AG09319 (cell line): Measurements from ENCODE around the gene APH1B.

Experiments
- DNase-seq: peaks from one replicate; pipeline ENCODE4 v3.0.0-alpha.2; 2010; ENCODE audit warnings: low read depth; ENCODE audit errors: extremely low read depth
- TF ChIP-seq, protein P1 (sequence below): IDR thresholded peaks from 2 replicates; pipeline ENCODE4 v1.5.1; 2011; ENCODE audit warnings: low read depth, mild to moderate bottlenecking, inconsistent platforms, low read length, moderate library complexity

APH1B gene

GRCh38 chr15:63243776-63244175 lies 33.6 kb upstream of the APH1B start:
- no peak for DNase-seq
- TF ChIP-seq, protein P1, sequence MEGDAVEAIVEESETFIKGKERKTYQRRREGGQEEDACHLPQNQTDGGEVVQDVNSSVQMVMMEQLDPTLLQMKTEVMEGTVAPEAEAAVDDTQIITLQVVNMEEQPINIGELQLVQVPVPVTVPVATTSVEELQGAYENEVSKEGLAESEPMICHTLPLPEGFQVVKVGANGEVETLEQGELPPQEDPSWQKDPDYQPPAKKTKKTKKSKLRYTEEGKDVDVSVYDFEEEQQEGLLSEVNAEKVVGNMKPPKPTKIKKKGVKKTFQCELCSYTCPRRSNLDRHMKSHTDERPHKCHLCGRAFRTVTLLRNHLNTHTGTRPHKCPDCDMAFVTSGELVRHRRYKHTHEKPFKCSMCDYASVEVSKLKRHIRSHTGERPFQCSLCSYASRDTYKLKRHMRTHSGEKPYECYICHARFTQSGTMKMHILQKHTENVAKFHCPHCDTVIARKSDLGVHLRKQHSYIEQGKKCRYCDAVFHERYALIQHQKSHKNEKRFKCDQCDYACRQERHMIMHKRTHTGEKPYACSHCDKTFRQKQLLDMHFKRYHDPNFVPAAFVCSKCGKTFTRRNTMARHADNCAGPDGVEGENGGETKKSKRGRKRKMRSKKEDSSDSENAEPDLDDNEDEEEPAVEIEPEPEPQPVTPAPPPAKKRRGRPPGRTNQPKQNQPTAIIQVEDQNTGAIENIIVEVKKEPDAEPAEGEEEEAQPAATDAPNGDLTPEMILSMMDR: no peak

DNA sequence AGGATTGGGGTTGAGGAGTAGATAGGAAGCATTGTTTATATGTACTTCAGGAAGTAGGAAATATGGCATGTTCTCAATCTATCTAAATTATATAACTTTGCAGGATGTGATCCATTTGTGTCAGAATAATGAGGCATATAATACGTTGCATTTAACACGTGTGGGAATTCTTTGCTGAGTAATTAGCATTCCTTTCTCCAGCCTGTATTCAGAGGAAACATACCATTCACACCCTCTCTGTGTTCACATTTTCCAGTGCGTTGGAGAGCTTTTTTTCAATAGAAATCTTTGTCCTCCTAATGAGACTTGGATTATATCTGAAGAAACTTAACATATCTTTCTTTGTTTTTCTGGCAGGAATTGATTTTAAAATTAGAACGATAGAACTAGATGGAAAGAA lies 33.0 kb upstream of the APH1B start:
- TF ChIP-seq, protein P1: no peak
- DNase-seq: no peak

GRCh38 chr15:63244976-63245645 lies 32.3 kb upstream of the APH1B start:
- TF ChIP-seq, protein P1: no peak
- DNase-seq: no peak

DNA sequence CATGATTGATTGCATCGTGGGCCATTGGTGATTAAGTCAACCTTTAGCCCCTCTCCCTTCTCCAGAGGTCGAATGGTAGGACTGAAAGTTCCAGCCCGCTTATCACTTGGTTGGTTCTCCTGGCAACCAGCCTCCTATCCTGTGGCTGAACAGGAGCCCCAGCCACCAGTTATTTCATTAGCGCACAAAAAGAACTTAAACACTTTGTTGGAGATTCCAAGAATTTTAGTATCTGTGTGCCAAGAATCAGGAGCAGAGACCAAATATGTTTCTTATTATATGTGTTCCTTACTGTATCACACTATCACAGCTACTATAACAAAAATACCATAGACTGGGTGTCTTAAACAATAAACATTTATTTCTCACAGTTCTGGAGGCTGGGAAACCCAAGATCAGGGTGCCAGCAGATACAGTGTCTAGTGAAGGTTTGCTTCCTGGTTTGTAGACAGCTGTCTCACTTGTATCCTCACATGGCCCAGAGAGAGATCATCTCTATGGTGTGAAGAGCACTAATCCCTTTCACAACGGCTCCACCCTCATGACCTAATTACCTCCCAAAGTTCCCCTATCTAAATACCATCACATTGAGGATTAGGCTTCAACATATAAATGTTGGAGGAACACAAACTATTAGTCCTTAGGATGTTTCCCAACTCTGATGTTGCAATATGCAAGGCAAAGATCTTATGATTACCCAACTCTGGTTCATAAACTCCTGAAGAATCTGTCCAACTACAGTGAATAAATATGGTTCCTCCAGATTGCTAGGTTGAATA lies 30.5 kb upstream of the APH1B start:
- peak; percentile 73 for DNase-seq
- TF ChIP-seq, protein P1: no peak

DNA sequence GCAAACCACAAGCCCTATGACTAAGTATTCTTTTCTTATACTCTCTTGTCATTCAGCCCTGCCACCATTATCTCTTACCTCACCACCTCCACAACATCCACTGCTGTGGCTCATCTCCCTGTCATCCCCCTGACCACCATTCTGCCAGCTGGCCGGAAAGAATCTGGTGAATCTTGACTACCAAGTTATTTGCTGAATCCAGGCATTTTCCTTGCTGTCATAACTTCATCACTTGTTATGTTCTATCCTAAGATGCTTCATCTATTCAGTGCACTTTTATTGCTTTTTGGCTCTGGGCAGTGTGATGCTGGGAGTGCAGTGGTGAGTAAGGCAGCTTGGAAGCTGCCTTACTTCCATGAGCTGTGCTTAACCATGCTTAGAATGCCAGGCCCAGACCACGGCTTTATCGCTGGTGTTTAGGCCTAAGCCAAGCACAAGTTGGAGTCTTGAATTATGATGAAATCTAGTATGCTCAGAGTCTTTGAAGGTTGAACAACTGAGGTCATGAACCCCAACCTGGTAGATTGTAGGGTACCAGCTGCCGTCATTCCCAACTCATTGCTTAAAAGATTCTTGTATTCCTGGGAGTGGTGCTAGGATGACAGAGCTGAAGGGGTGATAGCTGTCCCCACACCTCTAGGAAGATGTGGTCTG lies 27.0 kb upstream of the APH1B start:
- TF ChIP-seq, protein P1: no peak
- peak; percentile 46 for DNase-seq

- TF ChIP-seq, protein P1: no peak
Observed at GRCh38 chr15:63251701-63252100, 25.7 kb upstream of the APH1B start.

DNA sequence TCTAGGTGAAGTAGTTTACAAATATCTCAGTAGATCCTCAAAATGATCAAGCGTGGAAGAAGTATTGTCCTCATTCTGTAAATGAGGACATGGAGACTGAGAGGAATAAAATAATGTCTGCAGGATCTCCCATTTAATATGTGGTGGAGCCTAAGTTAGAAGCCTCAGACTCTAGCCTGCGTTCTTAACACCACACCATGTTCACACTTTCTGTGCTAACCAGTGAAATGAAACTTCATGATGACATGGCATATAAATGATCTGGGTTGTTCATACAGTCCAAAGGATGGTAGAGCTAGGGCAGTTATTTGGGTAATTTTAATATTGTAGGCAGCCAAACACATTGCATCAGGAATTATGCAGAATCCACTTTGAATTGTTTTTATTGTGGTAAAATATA lies 25.1 kb upstream of the APH1B start:
- TF ChIP-seq, protein P1: no peak
- no peak for DNase-seq

More at GRCh38 chr15:63251701-63252100, 25.7 kb upstream of the APH1B start:
- no peak for DNase-seq
